Mesothelial cell of epicardium (in vitro differentiated cells): ENCODE measurements around the gene CACNA1C. TPM values are rescaled to one million over a fixed set of nuclear protein-coding genes. Genes with fewer than 3 reads are reported as not detected.

ENCODE experiments used
- DNase-seq, 2 experiments: peaks; one replicate each; pipeline ENCODE4 v3.0.0; 2021; ENCODE audit warnings: low spot score in 2 of 2; ENCODE audit not compliant: unreplicated experiment in 2 of 2
- H3K27ac Mint-ChIP-seq: 2 replicates; pipeline ENCODE4 v1.8.0; 2021; ENCODE audit warnings: mixed read lengths
- H3K27me3 Mint-ChIP-seq: 2 replicates; pipeline ENCODE4 v1.8.0; 2021; ENCODE audit warnings: low read depth, mixed read lengths
- H3K36me3 Mint-ChIP-seq: 2 replicates; pipeline ENCODE4 v1.8.0; 2021; ENCODE audit warnings: mixed read lengths
- H3K4me1 Mint-ChIP-seq: 2 replicates; pipeline ENCODE4 v1.8.0; 2021; ENCODE audit warnings: mixed read lengths
- H3K4me3 Mint-ChIP-seq: 2 replicates; pipeline ENCODE4 v1.8.0; 2021; ENCODE audit warnings: mild to moderate bottlenecking, moderate library complexity, mixed read lengths
- H3K9me3 Mint-ChIP-seq: 2 replicates; pipeline ENCODE4 v1.8.0; 2021; ENCODE audit warnings: mixed read lengths
- CTCF ChIP-seq: fragments of 200-600 bp; sonication (generic); IDR thresholded peaks from one replicate; pipeline ENCODE4 v1.5.0; 2021; ENCODE audit warnings: antibody characterized with exemption; ENCODE audit not compliant: unreplicated experiment
- total RNA-seq: library from RNA; stranded (reverse); gene quantifications from 3 replicates; pipeline ENCODE4 v1.2.1, GENCODE V29; 2021

CACNA1C gene
- total RNA-seq, 1 donor from 2014 or later, result 33.6 TPM

GRCh38 chr12:2687058-2687457, 634.3 kb downstream of the CACNA1C start:
- Mint-ChIP-seq H3K27ac (no peak overlapping the region), H3K36me3 (peaks cover 2% of the 10 kb centered on the region), H3K4me1 (peaks cover 13% of the 10 kb centered on the region), H3K9me3 (no peaks in the 10 kb centered on the region), H3K27me3 (no peaks in the 10 kb centered on the region), H3K4me3 (no peak overlapping the region)
- DNase-seq, result no peak
- no peak for TF ChIP-seq CTCF

- Mint-ChIP-seq H3K4me1 (peaks cover 16% of the 10 kb centered on the region), H3K27me3 (no peaks in the 10 kb centered on the region), H3K27ac (no peak overlapping the region), H3K9me3 (no peaks in the 10 kb centered on the region), H3K4me3 (no peak overlapping the region), H3K36me3 (peaks cover 1% of the 10 kb centered on the region)
- no peak for DNase-seq
- TF ChIP-seq CTCF, result no peak
Measured at GRCh38 chr12:2687726-2688125, 634.9 kb downstream of the CACNA1C start.

DNA sequence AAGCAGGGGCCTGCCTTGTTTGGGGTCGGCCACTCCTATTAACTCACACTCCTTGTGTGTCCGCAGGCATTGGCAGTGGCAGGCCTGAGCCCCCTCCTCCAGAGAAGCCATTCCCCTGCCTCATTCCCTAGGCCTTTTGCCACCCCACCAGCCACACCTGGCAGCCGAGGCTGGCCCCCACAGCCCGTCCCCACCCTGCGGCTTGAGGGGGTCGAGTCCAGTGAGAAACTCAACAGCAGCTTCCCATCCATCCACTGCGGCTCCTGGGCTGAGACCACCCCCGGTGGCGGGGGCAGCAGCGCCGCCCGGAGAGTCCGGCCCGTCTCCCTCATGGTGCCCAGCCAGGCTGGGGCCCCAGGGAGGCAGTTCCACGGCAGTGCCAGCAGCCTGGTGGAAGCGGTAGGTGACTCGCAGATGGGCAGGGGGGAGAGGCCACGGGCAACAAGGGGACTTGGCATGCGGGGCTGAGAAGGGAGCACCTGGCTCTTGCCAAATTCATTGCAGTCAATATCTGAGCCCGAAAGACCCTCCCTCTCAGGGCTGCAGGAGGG, 635.7 kb downstream of the CACNA1C start:
- Mint-ChIP-seq H3K36me3 (no peaks in the 10 kb centered on the region), H3K4me1 (peaks cover 20% of the 10 kb centered on the region), H3K9me3 (no peaks in the 10 kb centered on the region), H3K27me3 (no peaks in the 10 kb centered on the region), H3K4me3 (no peak overlapping the region), H3K27ac (no peak overlapping the region)
- TF ChIP-seq CTCF, result no peak
- DNase-seq, result no peak

DNA sequence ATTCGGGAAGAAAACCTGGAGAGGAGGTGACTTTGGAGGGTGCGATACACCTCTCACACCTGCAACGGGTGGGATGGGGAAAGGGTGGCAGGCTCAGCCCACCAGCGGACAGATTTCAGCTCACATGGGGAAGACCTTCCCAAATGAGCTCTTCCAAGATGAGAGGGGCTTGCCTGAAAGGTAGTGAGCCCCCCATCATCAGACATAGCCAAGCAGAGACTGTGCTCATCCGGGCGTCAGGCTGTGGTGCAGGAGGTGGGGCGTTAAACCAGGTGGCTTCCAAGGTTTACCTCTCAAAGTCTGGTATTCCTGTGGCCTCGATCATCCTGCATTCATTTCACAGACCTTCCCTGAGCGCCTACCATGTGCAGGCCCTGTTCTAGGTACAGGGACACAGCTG, 636.6 kb downstream of the CACNA1C start:
- Mint-ChIP-seq H3K27ac (no peak overlapping the region), H3K27me3 (no peaks in the 10 kb centered on the region), H3K4me3 (peak overlapping the region; percentile 34), H3K9me3 (no peaks in the 10 kb centered on the region), H3K4me1 (peaks cover 20% of the 10 kb centered on the region), H3K36me3 (no peaks in the 10 kb centered on the region)
- no peak for TF ChIP-seq CTCF
- DNase-seq, result no peak

DNA sequence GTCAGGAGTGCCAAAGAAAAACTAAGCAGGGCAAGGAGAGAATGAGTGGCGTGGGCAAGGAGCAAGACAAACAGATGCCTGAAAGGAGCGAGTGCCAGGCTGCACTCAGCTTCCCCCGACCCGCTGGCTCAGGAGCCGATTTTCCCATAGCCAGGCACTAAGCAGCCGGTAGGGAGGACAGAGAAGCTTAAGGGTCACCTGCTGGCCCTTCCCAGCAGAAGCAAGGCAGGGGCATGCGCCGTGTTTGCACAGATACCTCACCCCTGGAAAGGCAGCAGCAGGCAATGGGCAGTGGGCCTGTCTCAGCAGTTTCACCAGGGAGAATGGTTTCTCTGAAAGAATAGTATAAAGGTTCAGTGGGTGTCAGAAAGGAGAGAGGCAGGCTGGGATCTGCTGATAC, 637.1 kb downstream of the CACNA1C start:
- Mint-ChIP-seq H3K36me3 (no peaks in the 10 kb centered on the region), H3K4me3 (peak overlapping the region; percentile 34), H3K27me3 (no peaks in the 10 kb centered on the region), H3K9me3 (no peaks in the 10 kb centered on the region), H3K4me1 (peaks cover 20% of the 10 kb centered on the region), H3K27ac (no peak overlapping the region)
- no peak for TF ChIP-seq CTCF
- no peak for DNase-seq
